Measurements from ENCODE around the gene STAM.

DNA sequence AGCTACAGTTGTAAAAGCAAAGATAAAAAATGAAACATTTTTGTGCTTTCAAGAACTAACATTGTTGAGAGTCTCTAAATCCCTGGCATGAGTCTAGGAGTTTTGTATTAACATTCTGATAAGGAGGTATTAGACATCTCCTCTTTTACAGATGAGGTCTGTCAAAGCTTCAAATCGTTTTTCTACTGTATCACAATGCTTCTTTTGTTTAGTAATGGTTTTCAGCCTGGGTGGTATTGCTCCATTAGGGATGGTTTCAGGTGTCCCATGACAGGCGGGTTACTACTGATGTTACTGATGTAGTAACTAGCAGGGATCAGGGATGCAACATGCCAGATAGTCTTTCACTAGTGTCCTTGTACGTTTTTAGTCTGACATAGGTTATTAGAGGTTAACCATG, 27.4 kb downstream of the STAM start:
- TF ChIP-seq POLR2AphosphoS5 (IDR thresholded peaks at IDR 0.05; ENCODE audit: insufficient read depth, low read depth, low read length), result no peak
- TF ChIP-seq, protein P1, sequence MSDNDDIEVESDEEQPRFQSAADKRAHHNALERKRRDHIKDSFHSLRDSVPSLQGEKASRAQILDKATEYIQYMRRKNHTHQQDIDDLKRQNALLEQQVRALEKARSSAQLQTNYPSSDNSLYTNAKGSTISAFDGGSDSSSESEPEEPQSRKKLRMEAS (IDR thresholded peaks at IDR 0.05; ENCODE audit: insufficient read depth, insufficient read length), result no peak
